GM23338 (cell line): Measurements from ENCODE around the gene KIAA0232. TPM values are rescaled to one million over a fixed set of nuclear protein-coding genes. Genes with fewer than 3 reads are reported as not detected.

Source experiments
- ATAC-seq: fragments of 200-7000 bp; cut with Tn5 transposase; 3 replicates; pipeline ENCODE4 v1.9.1; 2020
- DNase-seq: peaks from one replicate; pipeline ENCODE4 v3.0.0-alpha.2; 2015; ENCODE audit warnings: low spot score
- H2AFZ ChIP-seq: fragments of 200-600 bp; sonication (generic); 2 replicates; pipeline ENCODE4 v1.8.0; 2016; ENCODE audit warnings: antibody characterized with exemption, mild to moderate bottlenecking, moderate library complexity
- H3F3A ChIP-seq: fragments of 200-600 bp; sonication (generic); replicated peaks from 2 replicates; pipeline ENCODE4 v1.8.0; 2017; ENCODE audit warnings: antibody characterized with exemption, mixed run types, low read depth
- H3K27ac ChIP-seq: fragments of 200-600 bp; sonication (generic); 2 replicates; pipeline ENCODE4 v1.6.1; 2016; ENCODE audit warnings: low read depth
- H3K27me3 ChIP-seq: fragments of 200-600 bp; sonication (generic); 2 replicates; pipeline ENCODE4 v1.8.0; 2016; ENCODE audit warnings: mild to moderate bottlenecking, mixed run types, moderate library complexity; ENCODE audit not compliant: insufficient read depth
- H3K36me3 ChIP-seq: fragments of 200-600 bp; sonication (generic); 2 replicates; pipeline ENCODE4 v1.8.0; 2016; ENCODE audit warnings: mild to moderate bottlenecking; ENCODE audit not compliant: insufficient read depth
- H3K4me1 ChIP-seq: fragments of 200-600 bp; sonication (generic); 2 replicates; pipeline ENCODE4 v1.8.0; 2016; ENCODE audit warnings: mild to moderate bottlenecking, moderate library complexity; ENCODE audit not compliant: insufficient read depth
- H3K4me2 ChIP-seq: fragments of 200-600 bp; sonication (generic); 2 replicates; pipeline ENCODE4 v1.7.1; 2017; ENCODE audit warnings: mixed run types
- H3K4me3 ChIP-seq: fragments of 200-600 bp; sonication (generic); 2 replicates; pipeline ENCODE4 v1.6.1; 2016; ENCODE audit warnings: mixed run types
- H3K79me2 ChIP-seq: fragments of 200-600 bp; sonication (generic); replicated peaks from 2 replicates; pipeline ENCODE4 v1.8.0; 2017; ENCODE audit warnings: mild to moderate bottlenecking; ENCODE audit not compliant: insufficient read depth
- H3K9me2 ChIP-seq: fragments of 200-600 bp; sonication (generic); 2 replicates; pipeline ENCODE4 v1.8.0; 2017; ENCODE audit not compliant: insufficient read depth
- H4K20me1 ChIP-seq: fragments of 200-600 bp; sonication (generic); replicated peaks from 2 replicates; pipeline ENCODE4 v1.8.0; 2017; ENCODE audit warnings: mild to moderate bottlenecking; ENCODE audit not compliant: insufficient read depth
- H3K27ac Mint-ChIP-seq: 2 replicates; pipeline ENCODE4 v1.8.0; 2020; ENCODE audit warnings: inconsistent platforms, mild to moderate bottlenecking, moderate library complexity, mixed read lengths
- H3K27me3 Mint-ChIP-seq: 3 replicates; pipeline ENCODE4 v1.8.0; 2022; ENCODE audit warnings: low read depth, mild to moderate bottlenecking, moderate library complexity, mixed read lengths, inconsistent platforms; ENCODE audit not compliant: insufficient read depth, poor library complexity
- H3K36me3 Mint-ChIP-seq: 3 replicates; pipeline ENCODE4 v1.8.0; 2021; ENCODE audit warnings: low read depth, mild to moderate bottlenecking, inconsistent platforms, moderate library complexity, mixed read lengths
- H3K4me1 Mint-ChIP-seq: 3 replicates; pipeline ENCODE4 v1.8.0; 2020; ENCODE audit warnings: mild to moderate bottlenecking, inconsistent platforms, mixed read lengths
- H3K4me3 Mint-ChIP-seq: 3 replicates; pipeline ENCODE4 v1.8.0; 2021; ENCODE audit warnings: moderate library complexity, mild to moderate bottlenecking, inconsistent platforms, mixed read lengths
- H3K9me3 Mint-ChIP-seq: 3 replicates; pipeline ENCODE4 v1.8.0; 2020; ENCODE audit warnings: moderate library complexity, mild to moderate bottlenecking, inconsistent platforms, mixed read lengths
- CTCF ChIP-seq, 2 experiments: fragments of 200-600 bp in 1 of 2; sonication (generic) in 1 of 2; conservative IDR thresholded peaks; 2 replicates each; pipeline versions ENCODE4 v1.5.1 to v1.6.1; 2016 to 2017; ENCODE audit warnings: antibody characterized with exemption in 2 of 2, low read depth in 2 of 2, mild to moderate bottlenecking in 2 of 2, moderate library complexity in 1 of 2
- EZH2 ChIP-seq: fragments of 200-600 bp; sonication (generic); IDR thresholded peaks from one replicate; pipeline ENCODE4 v1.8.0; 2017; ENCODE audit warnings: antibody characterized with exemption, mild to moderate bottlenecking, low read depth; ENCODE audit not compliant: unreplicated experiment
- JUNB ChIP-seq: IDR thresholded peaks from one replicate; pipeline ENCODE4 v1.6.1; 2016; ENCODE audit warnings: antibody characterized with exemption; ENCODE audit not compliant: unreplicated experiment
- POLR2AphosphoS5 ChIP-seq: IDR thresholded peaks from 2 replicates; pipeline ENCODE4 v1.6.1; 2016; ENCODE audit warnings: antibody characterized with exemption, low read depth
- REST ChIP-seq: IDR thresholded peaks from one replicate; pipeline ENCODE4 v1.6.1; 2018; ENCODE audit warnings: antibody characterized with exemption; ENCODE audit not compliant: unreplicated experiment
- ZNF462 ChIP-seq: fragments of 250-450 bp; sonication (Bioruptor Pico); IDR thresholded peaks from 2 replicates; pipeline ENCODE4 v1.5.0; 2020; ENCODE audit warnings: mild to moderate bottlenecking, moderate library complexity
- polyA plus RNA-seq: library from polyadenylated mRNA; unstranded; fragments of >200 nt; fragmentation: Nextera tagmentation; extraction: Ambion mirVana; gene quantifications from 2 replicates; pipeline ENCODE4 v1.2.1, GENCODE V29; 2016
- total RNA-seq: library from RNA; depleted of rRNA; stranded (reverse); fragments of >200 nt; shearing (Covaris generic); gene quantifications from 2 replicates; pipeline ENCODE4 v1.2.3, GENCODE V29; 2014

The KIAA0232 gene
- total and polyA plus RNA-seq, 2 experiments from 2014 or later, result 14.3 to 34.9 TPM

- TF ChIP-seq ZNF462 (CRISPR knock-in tag) (no peak), CTCF (conservative IDR thresholded peaks at IDR 0.05; ENCODE audit: low read depth in 2 of 2) (no peak), EZH2 (no peak)
Measured at GRCh38 chr4:6752486-6752829, 30.1 kb upstream of the KIAA0232 start (continued).

GRCh38 chr4:6753103-6753560 is 29.4 kb upstream of the KIAA0232 start:
- no peaks in the 10 kb centered on the region for H3K27me3 ChIP-seq
- Mint-ChIP-seq H3K9me3 (no peaks in the 10 kb centered on the region), H3K27ac (no peak overlapping the region), H3K27me3 (no peaks in the 10 kb centered on the region), H3K4me3 (no peak overlapping the region), H3K36me3 (no peaks in the 10 kb centered on the region), H3K4me1 (peaks cover 4% of the 10 kb centered on the region; the same call in 2 of the 3 replicates)
- no peak overlapping the region for H3K4me2 ChIP-seq
- no peaks in the 10 kb centered on the region for H3K4me1 ChIP-seq
- peak overlapping the region; percentile 83; the same call in 1 of the 2 replicates for H2AFZ ChIP-seq
- no peaks in the 10 kb centered on the region for H4K20me1 ChIP-seq
- H3K9me2 ChIP-seq, result no peaks in the 10 kb centered on the region
- DNase-seq, result no peak
- H3K4me3 ChIP-seq, result no peak overlapping the region
- H3K27ac ChIP-seq, result no peak overlapping the region
- H3K79me2 ChIP-seq, result no peaks in the 10 kb centered on the region
- peak; percentile 47 for ATAC-seq
- no peaks in the 10 kb centered on the region for H3F3A ChIP-seq
- H3K36me3 ChIP-seq, result no peaks in the 10 kb centered on the region
- TF ChIP-seq JUNB (no peak), POLR2AphosphoS5 (no peak), CTCF (conservative IDR thresholded peaks at IDR 0.05; ENCODE audit: low read depth in 2 of 2) (no peak), REST (no peak)
